OCI-LY3 (cell line): ENCODE measurements around the gene PDE1A.

Source experiments
- EZH2phosphoT487 ChIP-seq: fragments of 200-600 bp; shearing (Covaris generic); IDR thresholded peaks from 2 replicates; pipeline ENCODE4 v1.6.1; 2018; ENCODE audit warnings: antibody characterized with exemption, mixed run types, low read depth
- TF ChIP-seq, protein P1 (sequence below): fragments of 200-600, 300-600 bp; sonication (generic); IDR thresholded peaks from 2 replicates; pipeline ENCODE4 v1.5.1; 2014; ENCODE audit warnings: antibody characterized with exemption, low read length, low read depth

DNA sequence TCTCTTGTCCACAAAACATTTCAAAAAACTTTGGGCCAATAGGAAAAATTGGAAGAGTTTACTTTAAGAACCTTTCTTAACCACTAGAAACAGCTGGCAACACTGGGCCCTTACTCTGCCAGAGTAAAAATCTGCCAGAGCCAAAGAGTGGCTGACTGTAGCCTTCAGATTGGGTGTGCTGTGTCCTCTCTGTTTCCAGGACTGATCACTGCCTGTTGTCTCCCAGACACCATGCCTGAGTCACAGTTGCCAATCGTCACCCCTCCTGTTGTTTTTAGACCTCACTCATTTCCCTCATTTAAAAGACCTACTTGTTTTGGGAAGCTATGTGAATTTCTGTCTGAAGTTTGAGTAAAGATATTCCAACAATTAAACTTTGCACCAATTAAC lies 282.1 kb downstream of the PDE1A start:
- TF ChIP-seq, protein P1, sequence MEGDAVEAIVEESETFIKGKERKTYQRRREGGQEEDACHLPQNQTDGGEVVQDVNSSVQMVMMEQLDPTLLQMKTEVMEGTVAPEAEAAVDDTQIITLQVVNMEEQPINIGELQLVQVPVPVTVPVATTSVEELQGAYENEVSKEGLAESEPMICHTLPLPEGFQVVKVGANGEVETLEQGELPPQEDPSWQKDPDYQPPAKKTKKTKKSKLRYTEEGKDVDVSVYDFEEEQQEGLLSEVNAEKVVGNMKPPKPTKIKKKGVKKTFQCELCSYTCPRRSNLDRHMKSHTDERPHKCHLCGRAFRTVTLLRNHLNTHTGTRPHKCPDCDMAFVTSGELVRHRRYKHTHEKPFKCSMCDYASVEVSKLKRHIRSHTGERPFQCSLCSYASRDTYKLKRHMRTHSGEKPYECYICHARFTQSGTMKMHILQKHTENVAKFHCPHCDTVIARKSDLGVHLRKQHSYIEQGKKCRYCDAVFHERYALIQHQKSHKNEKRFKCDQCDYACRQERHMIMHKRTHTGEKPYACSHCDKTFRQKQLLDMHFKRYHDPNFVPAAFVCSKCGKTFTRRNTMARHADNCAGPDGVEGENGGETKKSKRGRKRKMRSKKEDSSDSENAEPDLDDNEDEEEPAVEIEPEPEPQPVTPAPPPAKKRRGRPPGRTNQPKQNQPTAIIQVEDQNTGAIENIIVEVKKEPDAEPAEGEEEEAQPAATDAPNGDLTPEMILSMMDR: no peak
- no peak for TF ChIP-seq EZH2phosphoT487
